GM10248 (cell line): ENCODE data around the gene SPACA9.

Source experiments
- CTCF ChIA-PET: fragments of 300-600 bp; sonication (Branson Sonifier 250); formaldehyde crosslinking; extraction: SDS; loops from one replicate; lab custom pipeline; 2021; ENCODE audit warnings: antibody characterized with exemption; lab: Yijun Ruan, JAX
- POLR2A ChIA-PET: fragments of 350-650 bp; sonication (Branson Sonifier 250); formaldehyde crosslinking; extraction: SDS; loops from one replicate; lab custom pipeline; 2020; ENCODE audit warnings: antibody characterized with exemption; lab: Yijun Ruan, JAX
- DNase-seq: peaks from one replicate; pipeline ENCODE4 v3.0.0; 2012; ENCODE audit errors: extremely low spot score
- TF ChIP-seq, protein P1 (sequence below): IDR thresholded peaks from 2 replicates; pipeline ENCODE4 v1.5.1; 2012; ENCODE audit warnings: mild to moderate bottlenecking, low read depth; ENCODE audit errors: extremely low read depth, missing control alignments, control extremely low read depth

SPACA9 gene

GRCh38 chr9:132879457-132880323 lies 992 bp downstream of the SPACA9 start:
- CTCF ChIA-PET = interaction anchor here (1.4 to 2.8 kb wide), 3 partner anchors 14 to 25 kb away, joined by 3 to 25 read pairs (median 10); no protein-coding TSS in a partner anchor

DNA sequence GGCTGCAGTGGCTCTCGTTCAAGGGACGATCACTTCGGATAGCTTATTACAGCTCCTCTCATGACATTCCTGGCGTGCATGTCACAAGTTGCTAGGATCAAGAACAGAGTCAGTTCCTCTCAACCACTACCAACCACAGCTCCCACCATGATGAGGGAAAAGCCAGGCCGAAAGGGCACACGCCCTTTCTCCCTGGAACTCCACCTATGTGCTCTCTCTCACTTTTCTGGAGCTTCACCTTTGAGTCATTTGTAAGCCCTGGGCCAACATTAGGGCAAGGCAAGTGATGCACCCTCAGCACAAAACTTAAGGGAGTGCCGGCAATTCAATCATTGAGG lies 1.6 kb downstream of the SPACA9 start:
- peak; percentile 8 for DNase-seq
- ChIA-PET POLR2A (no interaction called here), CTCF (interaction anchor here (1.1 to 2.8 kb wide), 4 partner anchors 14 to 113 kb away, joined by 3 to 25 read pairs (median 6); no protein-coding TSS in a partner anchor)
- TF ChIP-seq, protein P1, sequence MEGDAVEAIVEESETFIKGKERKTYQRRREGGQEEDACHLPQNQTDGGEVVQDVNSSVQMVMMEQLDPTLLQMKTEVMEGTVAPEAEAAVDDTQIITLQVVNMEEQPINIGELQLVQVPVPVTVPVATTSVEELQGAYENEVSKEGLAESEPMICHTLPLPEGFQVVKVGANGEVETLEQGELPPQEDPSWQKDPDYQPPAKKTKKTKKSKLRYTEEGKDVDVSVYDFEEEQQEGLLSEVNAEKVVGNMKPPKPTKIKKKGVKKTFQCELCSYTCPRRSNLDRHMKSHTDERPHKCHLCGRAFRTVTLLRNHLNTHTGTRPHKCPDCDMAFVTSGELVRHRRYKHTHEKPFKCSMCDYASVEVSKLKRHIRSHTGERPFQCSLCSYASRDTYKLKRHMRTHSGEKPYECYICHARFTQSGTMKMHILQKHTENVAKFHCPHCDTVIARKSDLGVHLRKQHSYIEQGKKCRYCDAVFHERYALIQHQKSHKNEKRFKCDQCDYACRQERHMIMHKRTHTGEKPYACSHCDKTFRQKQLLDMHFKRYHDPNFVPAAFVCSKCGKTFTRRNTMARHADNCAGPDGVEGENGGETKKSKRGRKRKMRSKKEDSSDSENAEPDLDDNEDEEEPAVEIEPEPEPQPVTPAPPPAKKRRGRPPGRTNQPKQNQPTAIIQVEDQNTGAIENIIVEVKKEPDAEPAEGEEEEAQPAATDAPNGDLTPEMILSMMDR = no peak

More at GRCh38 chr9:132879457-132880323, 992 bp downstream of the SPACA9 start:
- peak; percentile 13 for DNase-seq
- POLR2A ChIA-PET = no interaction called here
- TF ChIP-seq, protein P1 = no peak

DNA sequence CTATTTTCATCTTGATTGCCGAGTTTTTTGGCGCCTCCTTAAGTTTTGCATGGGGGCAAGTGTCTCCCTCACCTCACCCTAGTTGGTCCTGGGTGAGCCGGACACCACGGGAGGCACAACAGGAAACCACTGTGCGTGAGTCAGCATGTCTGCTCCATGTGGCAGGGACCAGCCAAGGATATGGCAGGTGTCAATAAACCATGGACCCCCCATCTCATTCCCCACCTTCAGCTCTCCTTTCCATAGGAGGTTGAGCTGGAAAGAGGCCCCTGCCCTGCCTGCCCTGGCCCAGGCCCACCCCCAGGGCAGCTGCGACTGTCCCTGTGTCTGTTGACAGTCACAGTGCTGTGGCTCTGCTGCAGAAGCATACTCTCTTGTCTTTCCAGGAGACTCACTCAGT lies 3.1 kb downstream of the SPACA9 start:
- ChIA-PET POLR2A (no interaction called here), CTCF (interaction anchor here (4.7 kb wide), 1 partner anchor 21 kb away, joined by 42 read pairs; no protein-coding TSS in a partner anchor)
- DNase-seq = peak; percentile 8
- TF ChIP-seq, protein P1 = no peak

DNA sequence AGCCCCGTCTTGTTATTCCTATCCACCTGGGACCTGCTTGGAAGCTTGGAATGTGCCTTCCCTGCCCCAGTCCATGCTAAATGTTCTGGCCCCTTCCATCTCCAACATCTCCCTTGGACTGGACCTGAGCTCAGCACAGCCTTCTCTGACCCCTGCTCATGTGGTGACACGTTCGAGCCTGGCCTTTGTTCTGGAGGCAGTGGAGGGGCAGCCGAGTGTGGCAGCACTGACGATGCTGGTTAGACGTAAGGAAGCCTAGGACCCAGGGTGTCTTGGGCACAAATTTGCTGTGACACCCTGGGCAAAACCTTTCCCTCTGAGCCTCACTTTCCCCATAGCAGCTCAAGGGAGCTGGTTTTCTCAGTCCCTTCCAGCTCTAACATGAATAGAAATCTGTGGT lies 3.9 kb downstream of the SPACA9 start:
- ChIA-PET CTCF (interaction anchor here (1.2 to 4.7 kb wide), 3 partner anchors 8 to 34 kb away, joined by 3 to 42 read pairs (median 4); no protein-coding TSS in a partner anchor), POLR2A (no interaction called here)
- DNase-seq = no peak
- TF ChIP-seq, protein P1 = no peak

- TF ChIP-seq, protein P1 = no peak
- ChIA-PET CTCF (interaction anchor here (1.2 to 4.7 kb wide), 3 partner anchors 9 to 35 kb away, joined by 3 to 42 read pairs (median 4); no protein-coding TSS in a partner anchor), POLR2A (no interaction called here)
- no peak for DNase-seq
Observed at GRCh38 chr9:132883349-132884294, 4.9 kb downstream of the SPACA9 start.
